DMS 273 (cell line): ENCODE results near the gene TAF12.
"Not testable (repeated sequence)": the region's sequence is repeated elsewhere in the genome, so short reads cannot be mapped to it uniquely, and the experiment has no call there.

Experiments used
- DNase-seq: peaks from one replicate; lab custom pipeline; 2025; ENCODE audit not compliant: unreplicated experiment; lab: John Stamatoyannopoulos, UW

Gene TAF12

DNA sequence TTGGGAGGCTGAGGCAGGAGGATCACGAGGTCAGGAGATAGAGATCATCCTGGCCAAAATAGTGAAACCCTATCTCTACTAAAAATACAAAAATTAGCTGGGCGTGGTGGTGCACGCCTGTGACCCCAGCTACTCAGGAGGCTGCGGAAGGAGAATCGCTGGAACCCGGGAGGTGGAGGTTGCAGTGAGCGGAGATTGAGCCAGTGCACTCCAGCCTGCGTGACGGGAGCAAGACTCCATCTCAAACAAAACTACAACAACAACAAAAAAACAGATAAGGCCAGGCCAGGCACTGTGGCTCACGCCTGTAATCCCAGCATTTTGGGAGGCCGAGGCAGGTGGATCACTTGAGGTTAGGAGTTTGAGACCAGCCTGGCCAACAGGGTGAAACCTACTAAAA lies 2.5 kb upstream of the TAF12 start:
- DNase-seq = not testable (repeated sequence)

DNA sequence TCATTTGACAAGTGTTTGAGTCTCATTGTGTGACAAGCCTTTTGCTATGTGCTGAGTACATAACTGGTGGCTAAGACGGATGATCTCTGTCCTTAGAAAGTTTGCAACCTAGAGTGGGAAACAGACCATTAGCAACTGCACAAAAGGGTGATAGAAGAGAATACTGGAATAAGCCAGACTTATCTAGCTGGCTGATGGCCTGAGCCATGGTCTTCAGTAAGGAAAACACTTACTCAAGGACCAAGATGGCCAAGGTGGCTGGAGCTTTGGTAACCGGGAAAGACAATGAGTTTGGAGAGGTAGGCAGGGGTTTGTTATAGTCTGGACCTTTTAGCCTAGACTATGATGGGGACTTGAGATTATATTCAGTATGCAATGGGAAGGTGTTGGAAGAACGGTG lies 1.6 kb upstream of the TAF12 start:
- DNase-seq = no peak

DNA sequence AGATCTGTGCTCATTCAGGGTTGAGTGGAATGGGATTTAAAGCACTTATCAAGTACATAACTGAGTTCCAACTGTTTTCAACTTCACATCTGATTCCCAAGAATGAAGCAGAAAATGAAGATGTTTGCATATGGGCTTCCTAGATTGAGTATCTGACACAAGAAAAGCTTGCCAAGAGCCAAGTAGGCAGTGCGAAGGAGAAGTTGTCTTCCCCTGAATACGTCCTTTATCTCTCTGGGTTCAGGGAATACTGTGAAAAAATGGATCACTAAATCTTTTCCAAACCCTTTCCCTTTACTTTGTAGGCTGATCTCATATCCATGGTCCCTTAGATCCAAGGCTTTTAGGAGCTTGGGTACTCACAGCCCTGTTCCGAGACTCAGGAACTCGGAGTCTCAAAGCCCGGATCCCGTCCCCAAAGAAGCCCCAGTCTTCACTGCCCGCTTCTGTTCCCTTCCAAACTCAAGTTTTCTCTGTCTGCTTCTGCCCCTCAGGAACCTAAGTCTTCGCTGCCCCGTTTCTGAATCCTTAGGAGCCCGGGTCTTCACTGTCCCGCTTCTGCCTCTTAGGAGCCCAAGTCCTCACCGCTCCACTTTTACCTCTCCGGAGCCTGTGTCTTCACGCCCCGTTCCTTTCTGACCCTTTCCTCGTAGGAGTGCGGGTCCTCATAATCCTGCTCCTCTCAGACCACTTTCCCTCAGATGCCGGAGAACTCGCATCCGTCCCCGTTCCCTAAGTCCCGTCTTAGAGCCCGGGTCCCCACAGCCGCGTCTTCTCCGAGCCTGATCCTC lies 616 bp downstream of the TAF12 start:
- peak; percentile 75 for DNase-seq

DNA sequence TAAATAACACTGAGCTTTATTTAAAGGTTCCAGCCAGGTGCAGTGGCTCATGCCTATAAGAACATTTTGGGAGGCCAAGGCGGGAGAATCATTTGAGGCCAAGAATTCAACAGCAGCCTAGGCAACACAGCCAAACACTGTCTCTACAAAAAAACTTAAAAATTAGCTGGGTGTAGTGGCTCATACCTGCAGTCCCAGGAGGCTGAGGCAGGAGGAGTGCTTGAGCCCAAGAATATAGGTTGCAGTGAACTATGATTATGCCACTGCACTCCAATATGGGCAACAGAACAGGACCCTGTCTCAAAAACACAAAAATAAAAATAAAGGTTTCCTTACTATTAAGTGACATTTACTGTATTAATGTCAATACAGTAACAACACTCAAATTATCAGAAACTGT lies 2.1 kb downstream of the TAF12 start:
- peak; percentile 44 for DNase-seq

DNA sequence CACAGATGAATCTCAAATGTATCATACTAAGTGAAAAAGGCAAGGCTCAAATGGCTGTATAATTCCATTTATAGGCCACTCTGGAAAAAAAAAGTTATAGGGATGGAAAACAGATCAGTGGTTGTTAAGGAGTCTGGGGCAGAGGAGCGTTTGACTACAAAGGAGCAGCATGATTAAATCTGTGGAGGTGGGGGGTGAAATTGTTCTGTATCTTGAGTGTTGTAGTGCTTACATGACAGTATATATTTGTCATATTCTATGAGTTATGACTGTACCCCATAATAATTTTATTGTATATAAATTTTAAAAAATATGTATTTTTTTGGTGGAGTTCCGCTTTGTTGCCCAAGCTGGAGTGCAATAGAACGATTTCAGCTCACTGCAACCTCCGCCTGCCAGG lies 10.3 kb downstream of the TAF12 start:
- no peak for DNase-seq

DNA sequence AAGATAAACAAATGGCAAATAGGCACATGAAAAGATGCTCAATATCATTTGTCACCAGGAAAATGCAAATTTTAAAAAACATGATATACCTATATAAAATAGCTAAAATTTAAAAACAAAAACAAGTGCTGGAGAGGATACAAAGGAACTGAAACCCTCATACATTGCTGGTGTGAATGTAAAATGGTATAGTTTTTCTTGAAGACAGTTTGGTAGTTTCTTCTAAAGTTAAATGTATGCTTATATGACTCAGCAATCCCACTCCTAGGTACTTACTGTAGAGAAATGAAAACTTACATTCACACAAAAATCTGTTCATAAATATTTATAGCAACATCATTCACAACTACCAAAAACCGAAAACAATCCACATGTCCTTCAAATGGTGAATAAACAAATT lies 11.2 kb downstream of the TAF12 start:
- DNase-seq = no peak

DNA sequence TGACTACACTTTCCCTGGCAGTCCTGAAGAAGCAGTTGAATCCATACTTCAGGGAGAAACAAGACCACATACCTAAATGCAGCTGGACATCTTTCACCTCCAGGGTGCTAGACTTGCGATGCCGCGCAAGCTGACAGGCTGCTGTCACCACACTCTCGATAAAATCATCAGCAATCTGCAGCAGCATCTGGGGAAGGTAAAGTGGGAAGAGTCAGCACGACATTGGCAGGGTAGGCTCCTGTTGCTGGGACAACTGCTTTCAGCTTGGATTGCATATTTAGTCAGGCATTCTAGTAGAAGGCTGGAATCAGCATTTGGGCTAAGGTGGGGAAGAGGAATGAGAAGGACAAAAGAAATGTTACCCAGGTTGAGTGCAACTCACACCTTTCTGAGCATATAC lies 29.7 kb downstream of the TAF12 start:
- DNase-seq = no peak

DNA sequence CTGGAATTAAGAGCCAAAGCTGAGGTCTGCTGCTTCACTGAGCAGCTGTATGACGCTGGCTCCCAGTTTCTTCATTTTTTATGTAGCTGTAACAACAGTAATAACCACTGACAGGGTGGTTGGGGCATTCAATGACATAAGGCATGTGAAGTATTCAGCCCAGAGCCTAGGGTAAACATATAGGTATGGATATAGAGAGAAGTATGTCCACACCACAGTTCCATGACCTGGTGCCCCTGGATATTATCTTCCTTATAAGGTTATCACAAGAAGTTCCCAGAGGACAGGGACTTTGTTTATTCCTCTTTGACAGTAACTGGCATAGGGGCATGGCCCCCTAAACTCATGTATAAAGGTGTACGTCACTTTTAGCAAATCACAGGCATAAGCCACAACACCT lies 36.1 kb downstream of the TAF12 start:
- DNase-seq = no peak

DNA sequence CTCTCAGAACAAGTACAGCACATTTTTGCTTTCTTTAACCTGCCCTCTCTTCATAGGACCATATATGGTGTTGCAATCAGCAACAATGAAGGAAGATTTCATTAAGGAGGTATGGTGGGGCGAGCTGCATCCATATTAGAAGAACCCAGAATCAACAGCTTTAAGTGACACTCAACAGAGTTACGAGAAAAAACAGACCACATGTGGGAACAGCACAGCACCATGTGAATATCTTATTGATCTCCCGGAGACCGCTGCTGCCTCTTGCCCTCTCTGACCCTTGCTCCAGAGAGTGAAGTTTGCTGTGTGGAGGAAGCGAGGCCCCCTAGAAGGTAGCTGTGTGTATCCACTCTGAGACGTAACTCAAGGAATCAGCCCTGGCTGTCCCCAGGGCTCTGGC lies 37.9 kb downstream of the TAF12 start:
- DNase-seq = no peak

DNA sequence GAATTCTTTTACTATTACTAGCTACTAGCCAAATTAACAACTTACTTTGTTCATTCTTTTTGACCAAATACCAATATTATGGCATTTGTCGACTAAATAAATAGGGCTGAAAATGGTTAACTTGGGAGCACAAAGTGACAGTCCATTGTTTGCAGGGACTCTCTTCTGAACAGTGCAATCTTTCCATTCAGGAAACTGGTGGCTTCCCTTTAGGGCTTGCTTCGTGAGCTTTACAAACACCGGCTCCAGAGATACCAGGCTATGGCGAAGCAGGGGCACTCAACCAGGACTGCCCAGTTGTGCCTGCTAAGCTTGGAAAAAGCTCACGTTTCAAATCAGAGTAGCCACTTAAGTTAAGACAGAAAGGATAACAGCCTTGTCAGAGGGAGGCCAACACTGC lies 38.5 kb downstream of the TAF12 start:
- DNase-seq = no peak

DNA sequence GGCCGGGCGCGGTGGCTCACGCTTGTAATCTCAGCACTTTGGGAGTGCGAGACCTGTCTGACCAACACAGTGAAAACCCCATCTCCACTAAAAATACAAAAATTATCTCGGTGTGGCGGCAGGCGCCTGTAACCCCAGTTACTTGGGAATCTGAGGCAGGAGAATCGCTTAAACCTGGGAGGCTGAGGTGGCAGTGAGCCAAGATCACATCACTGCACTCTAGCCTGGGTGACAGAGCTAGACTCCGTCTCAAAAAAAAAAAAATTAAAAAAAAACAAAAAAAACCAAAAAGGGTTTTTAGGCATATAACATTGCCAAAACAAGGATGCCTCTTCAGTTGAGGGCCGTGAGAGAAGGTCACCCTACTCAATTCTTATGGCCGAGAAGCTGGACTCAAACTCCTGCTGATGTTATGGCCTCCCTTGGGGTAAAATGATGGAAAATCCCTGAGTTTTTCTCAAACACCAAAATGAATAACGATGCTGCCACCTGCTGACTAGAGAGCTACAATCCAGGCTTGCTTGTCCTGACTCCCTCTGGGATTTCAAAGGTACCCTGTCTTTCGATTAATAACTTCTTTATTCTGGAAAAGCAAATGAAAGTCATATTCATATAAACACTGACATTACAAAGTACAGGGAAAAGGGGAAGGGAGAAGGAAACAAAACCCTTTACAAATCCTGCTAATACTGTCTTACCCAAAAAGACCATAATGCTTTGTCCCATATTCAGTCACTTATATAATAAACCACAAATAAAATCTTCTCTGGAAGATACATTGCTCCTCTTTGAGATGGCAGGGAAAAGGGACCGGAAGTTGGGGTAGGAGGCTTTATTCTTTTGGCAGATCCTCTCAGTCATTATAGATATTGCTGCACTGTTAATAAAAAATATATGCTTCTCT lies 40.1 kb downstream of the TAF12 start:
- DNase-seq = peak; percentile 83

DNA sequence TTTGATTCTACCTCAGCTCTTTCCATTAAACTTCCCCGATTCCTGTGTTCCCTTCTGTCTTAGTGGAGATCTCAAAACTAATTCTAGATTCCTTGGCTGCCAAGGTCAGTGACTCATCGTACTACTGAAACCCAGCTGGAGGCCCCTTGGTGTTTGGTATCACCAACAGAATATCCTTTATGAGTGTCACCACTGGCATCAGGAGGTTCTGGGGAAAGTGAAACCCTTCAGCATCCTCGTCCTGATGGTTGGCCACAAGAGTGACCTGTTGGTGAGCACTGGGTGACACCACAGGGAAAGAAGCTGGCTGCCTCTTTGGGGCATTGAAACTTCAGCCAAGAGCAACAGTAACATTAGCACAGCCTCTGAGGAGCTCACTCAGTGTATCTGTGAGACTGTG lies 41.2 kb downstream of the TAF12 start:
- DNase-seq = peak; percentile 14

DNA sequence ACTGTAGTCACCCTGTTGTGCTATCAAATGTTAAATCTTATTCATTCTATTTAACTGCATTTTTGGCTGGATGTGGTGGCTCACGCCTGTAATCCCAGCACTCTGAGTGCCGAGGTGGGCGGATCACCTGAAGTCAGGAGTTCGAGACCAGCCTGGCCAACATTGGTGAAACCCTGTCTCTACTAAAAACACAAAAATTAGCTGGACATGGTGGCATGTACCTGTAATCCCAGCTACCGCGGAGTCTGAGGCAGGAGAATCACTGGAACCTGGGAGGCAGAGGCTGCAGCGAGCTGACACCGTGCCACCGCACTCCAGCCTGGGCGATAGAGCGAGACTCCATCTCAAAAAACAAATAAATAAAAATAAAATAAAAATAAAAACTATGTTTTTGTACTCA lies 46.6 kb downstream of the TAF12 start:
- not testable (repeated sequence) for DNase-seq

DNA sequence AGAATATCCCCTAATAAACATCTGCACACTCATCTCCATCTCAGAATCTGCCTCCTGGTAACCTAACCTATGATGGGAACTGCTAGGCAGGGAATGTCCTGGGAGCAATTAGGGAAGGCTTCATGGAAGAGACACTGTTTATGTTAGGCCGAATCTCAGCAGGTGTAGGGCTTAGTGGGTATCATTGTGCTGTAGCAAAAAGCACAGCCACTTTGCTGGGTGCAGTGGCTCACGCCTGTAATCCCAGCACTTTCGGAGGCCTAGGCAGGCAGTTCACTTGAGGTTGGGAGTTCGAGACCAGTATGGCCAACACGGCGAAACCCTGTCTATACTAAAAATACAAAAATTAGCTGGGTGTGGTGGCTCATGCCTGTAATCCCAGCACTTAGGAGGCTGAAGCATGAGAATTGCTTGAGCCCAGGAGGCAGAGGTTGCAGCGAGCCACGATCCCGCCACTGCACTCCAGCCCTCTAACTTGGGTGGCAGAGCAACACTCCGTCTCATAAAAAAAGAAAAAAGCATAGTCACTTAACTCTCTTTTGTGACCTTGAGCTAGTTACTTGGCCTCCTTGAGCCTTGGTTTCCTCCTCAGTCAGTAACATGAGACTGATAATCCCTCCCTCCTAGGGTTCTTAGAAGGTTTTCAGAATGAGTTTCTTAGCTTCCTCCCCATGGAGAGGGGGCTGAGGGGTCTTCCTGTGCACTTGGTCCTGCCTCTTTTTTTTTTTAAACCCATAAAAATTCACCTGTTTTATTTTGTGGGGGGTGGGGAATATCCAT lies 47.3 kb downstream of the TAF12 start:
- no peak for DNase-seq

DNA sequence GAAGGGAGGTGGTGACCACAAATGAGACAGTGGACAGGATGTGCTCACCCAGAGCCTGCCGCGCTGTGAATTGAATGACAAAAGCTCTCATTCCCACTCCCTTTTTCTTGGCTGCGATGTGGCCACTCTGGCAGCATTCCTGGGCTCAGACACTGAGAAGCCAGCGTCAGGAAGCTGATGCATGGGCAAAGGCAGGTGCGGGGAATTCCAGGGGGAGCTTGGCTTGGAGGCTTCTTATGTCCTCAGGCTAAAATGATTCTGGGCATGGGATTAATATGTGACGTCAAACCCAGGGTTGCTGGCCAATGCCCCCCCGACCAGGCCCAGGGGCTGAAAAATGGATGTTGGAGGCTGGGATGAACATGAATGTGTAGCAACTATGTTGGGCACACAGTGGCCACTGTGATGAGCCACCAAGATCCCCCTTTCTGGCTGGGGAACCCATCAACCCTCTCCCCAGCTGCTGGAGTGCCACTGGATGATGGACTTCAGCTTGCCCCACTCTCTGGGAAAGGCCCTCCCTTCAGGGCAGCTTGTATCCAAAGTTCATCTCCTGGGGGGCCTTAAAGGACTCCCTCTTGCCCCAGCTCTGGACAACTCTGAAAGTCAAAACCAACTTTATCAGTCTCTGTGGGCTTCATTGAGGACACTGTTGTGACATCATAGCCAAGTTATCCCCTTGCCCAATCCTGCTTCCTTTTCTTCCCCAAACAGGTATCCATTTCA lies 48.0 kb downstream of the TAF12 start:
- not testable (repeated sequence) for DNase-seq

DNA sequence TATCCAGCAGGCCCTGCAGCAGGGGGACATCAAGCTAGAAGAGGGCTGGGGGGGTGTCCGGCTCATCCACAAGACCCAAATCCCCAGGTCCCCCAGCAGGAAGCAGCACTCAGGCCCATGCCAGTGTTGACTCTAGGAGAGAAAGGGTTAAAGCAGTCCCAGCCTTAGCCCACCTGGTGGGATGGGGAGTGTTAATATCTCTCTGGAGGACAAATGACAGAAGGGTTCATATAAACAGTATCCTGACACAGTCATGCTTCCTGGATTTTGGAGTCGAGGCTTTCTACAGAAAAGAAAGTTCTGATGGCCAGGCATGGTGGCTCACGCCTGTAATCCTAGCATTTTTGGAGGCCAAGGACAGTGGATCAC lies 48.9 kb downstream of the TAF12 start:
- not testable (repeated sequence) for DNase-seq

DNA sequence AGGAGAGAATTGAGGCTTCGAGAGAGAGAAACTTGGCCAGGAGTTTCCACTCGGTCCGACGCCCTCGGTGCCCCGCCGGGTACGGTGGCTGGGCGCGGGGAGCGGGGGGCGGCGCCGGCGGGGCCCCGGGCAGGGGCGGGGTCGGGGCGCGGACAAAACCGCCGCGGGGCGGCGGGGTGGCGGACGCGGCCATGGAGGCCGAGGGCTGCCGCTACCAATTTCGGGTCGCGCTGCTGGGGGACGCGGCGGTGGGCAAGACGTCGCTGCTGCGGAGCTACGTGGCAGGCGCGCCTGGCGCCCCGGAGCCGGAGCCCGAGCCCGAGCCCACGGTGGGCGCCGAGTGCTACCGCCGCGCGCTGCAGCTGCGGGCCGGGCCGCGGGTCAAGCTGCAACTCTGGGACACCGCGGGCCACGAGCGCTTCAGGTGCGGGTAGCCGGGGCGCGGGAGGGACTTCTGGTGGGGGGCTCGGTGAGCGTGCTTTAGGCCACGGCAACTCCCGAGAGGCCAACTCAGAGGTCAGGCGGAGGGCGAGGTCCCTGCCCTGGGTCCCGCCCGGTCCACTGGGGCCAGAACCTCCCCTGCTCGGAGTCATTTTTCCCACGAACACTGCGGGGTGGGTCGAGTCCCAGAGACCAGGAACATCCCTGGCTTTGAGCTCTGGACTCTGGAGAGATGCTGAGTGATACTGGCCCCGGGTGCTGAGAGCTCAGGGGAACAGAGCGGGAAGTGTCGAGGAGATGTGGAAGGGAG lies 50.4 kb downstream of the TAF12 start:
- peak; percentile 55 for DNase-seq

DNA sequence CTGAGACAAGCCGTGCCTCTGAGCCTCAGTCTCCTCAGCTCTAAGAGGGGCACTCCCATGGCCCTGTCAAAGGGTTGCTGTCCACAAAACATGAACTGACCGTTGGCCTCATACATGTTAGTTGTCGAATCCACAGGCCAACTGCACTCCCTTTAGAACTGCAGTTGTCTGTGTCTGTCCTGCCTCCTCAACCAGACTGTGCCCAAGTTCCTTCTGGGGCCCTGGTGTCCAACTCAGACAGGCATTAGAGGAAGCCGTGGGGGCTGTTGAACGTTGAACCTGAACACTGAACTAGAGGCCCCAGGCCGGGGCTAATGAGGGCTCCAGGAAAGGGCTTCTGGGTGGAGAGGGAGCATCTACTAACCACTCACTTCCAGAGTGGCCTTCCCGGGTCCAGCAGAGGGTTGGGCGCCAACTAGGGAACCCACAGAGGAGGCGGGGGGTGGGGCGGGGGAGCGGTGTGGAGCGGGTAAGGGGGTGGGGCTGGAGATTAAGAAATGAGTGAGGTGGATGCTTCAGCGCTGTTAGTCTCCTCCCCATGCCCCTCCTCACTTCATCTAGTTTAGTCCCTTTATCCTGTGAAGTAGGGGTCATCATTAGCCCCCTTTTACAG lies 51.1 kb downstream of the TAF12 start, which contains the start of gene RAB42:
Gene RAB42, plus strand, starts transcription at position 558 of the 613 bp plus-strand sequence. CDS start 247 bp downstream, outside the sequence.
- peak; percentile 55 for DNase-seq

DNA sequence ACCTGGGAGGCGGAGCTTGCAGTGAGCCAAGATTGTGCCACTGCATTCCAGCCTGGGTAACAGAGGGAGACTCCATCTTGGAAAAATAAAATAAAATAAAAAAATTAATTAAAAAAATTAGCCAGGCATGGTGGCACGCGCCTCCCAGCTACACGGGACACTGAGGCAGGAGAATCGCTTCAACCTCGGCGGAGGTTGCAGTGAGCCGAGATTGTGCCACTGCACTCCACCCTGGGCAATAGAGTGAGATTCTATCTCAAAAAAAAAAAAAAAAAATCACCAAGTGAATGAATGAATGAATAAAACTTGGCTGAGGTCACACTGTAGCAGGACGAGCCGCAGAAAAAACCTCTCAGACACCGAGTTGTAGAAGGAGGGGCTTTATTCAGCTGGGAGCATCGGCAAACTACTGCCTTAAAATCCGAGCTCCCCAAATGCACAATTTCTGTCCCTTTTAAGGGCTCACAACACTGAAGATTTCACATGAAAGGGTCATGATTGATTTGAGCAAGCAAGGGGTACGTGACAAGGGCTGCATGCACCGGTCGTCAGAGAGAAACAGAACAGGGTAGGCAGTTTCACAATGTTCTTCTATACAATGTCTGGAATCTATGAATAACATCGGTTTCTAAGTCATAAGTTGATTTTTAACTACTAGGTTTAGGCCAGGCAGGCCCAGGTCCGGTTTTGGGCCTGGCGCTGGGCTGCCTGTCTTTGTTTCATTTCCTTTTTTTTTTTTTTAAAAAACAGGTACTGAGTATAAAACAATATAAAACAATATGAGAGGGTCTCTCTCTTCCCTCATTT lies 56.1 kb downstream of the TAF12 start:
- not testable (repeated sequence) for DNase-seq
